Activated naive CD4-positive, alpha-beta T cell treated with anti-CD3 and anti-CD28 coated beads, Interleukin-2, amount 50 U/mL, for 24 hours (primary cell): ENCODE data around the gene CNPY2.
A peak's percentile ranks its signal among the peaks of the same experiment; 100 is the strongest.
"Not testable (repeated sequence)": the region's sequence is repeated elsewhere in the genome, so short reads cannot be mapped to it uniquely, and the experiment has no call there.

Source experiments
- H3K27ac Mint-ChIP-seq: one replicate; pipeline ENCODE4 v1.8.0; 2021; ENCODE audit warnings: mild to moderate bottlenecking, mixed read lengths
- H3K27me3 Mint-ChIP-seq: one replicate; pipeline ENCODE4 v1.8.0; 2021; ENCODE audit warnings: mixed read lengths
- H3K36me3 Mint-ChIP-seq: one replicate; pipeline ENCODE4 v1.8.0; 2021; ENCODE audit warnings: mixed read lengths
- H3K4me1 Mint-ChIP-seq: one replicate; pipeline ENCODE4 v1.8.0; 2021; ENCODE audit warnings: mixed read lengths
- H3K4me3 Mint-ChIP-seq: one replicate; pipeline ENCODE4 v1.8.0; 2021; ENCODE audit warnings: mild to moderate bottlenecking, mixed read lengths
- H3K9me3 Mint-ChIP-seq: one replicate; pipeline ENCODE4 v1.8.0; 2021; ENCODE audit warnings: mixed read lengths

The CNPY2 gene

DNA sequence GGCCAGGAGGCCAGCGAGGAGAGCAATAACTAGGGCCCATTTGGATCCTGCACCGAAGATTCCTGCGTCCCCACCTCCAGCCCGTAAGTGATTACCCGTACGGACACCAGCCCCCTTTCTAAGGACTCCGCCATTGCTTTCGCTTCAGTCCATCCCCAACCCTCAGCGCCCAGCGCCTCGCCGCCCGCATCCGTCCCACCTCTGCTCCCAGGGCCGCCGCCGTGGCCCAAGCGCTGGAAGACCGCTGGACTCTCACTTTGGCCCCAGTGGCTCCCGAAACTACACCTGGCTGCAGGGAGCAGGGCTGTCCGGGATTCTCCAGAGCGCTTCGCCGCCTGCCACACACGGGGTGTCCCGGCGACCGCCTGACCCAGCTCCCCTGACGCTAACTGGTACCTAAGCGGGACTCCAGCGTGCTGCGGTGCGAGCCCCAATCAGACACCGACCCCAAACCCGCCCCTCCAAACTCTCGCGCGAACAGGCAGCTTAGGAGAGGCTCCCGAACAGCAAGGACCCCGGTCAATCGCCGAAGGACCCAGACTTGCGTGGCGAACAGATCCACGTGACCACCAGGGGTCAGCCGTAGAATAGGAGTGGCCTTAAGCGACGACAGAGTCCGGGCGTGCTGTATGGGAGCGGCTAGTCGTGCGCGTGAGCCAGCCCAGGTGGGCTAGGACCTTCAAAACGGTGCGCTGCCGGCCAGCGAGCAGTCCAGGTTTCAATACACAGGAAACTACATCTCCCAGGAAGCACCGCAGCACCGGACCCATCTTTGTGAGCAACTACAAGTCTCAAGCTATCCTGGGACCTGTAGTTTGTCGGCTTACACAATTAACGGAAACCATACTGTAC, at the start of gene CNPY2:
CNPY2 (minus strand) TSS at position 367 of the 852 bp plus-strand sequence. CDS start 771 bp downstream, outside the sequence.
- H3K27me3 Mint-ChIP-seq, result no peaks in the 10 kb centered on the region
- H3K4me1 Mint-ChIP-seq, result peaks cover 12% of the 10 kb centered on the region
- peaks cover 4% of the 10 kb centered on the region for H3K36me3 Mint-ChIP-seq
- peak within 1 kb of the TSS; percentile 97 for H3K27ac Mint-ChIP-seq
- peak within 1 kb of the TSS; percentile 98 for H3K4me3 Mint-ChIP-seq
- no peaks in the 10 kb centered on the region for H3K9me3 Mint-ChIP-seq

DNA sequence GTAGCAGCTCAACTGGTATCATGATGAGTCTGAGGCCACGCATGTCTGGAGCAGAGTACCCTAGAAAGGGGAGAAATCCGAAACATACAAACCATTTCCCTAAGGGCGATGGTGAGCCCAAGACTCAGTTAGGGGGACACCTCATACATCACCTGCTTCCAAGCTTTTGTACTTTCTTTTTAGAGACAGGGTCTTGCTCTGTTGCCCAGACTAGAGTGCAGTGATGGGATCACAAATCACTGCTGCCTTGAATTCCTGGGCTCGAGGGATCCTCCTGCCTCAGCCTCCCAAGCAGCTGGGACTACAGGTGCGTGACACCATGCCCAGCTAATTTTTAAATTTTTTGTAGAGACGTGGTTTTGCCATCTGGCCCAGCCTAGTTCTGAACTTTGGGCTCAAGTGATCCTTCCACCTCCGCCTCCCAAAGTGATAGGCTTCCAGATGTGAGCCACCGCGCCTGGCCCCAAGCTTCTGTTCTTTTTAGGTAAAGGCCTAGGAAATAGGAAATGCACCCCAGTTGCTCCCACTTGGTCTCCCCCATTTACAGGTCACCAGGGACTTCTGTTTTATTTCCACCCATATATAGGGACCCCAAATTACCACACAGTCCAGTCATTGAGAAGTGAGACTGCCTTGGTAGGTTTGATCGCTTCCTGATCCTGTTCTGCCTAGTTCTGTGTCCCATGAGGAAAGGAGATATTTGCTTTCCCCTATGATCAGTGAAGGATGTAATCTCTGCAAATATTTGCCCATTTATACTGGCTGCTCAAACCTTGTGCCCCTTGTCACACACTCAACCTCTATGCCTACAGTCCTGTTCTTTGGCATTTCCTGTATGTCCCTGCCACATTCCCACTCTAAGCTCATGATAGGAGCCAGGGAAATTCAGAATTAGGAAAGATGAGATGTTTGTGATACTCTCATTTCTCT, 46.6 kb upstream of the CNPY2 start, which contains the start of gene APOF:
APOF (minus strand) TSS at position 728 of the 930 bp plus-strand sequence; CDS start at position 616, 112 bp downstream.
- H3K4me3 Mint-ChIP-seq, result peak within 1 kb of the TSS; percentile 94
- H3K27me3 Mint-ChIP-seq, result no peaks in the 10 kb centered on the region
- no peaks in the 10 kb centered on the region for H3K36me3 Mint-ChIP-seq
- H3K4me1 Mint-ChIP-seq, result peaks cover 30% of the 10 kb centered on the region
- no peaks in the 10 kb centered on the region for H3K9me3 Mint-ChIP-seq
- no peak within 1 kb of the TSS for H3K27ac Mint-ChIP-seq

GRCh38 chr12:56361487-56362129, 45.8 kb upstream of the CNPY2 start:
- no peaks in the 10 kb centered on the region for H3K36me3 Mint-ChIP-seq
- H3K27me3 Mint-ChIP-seq, result no peaks in the 10 kb centered on the region
- peak overlapping the region; percentile 94 for H3K4me3 Mint-ChIP-seq
- H3K4me1 Mint-ChIP-seq, result peaks cover 30% of the 10 kb centered on the region
- H3K9me3 Mint-ChIP-seq, result no peaks in the 10 kb centered on the region
- H3K27ac Mint-ChIP-seq, result peak overlapping the region; percentile 98

DNA sequence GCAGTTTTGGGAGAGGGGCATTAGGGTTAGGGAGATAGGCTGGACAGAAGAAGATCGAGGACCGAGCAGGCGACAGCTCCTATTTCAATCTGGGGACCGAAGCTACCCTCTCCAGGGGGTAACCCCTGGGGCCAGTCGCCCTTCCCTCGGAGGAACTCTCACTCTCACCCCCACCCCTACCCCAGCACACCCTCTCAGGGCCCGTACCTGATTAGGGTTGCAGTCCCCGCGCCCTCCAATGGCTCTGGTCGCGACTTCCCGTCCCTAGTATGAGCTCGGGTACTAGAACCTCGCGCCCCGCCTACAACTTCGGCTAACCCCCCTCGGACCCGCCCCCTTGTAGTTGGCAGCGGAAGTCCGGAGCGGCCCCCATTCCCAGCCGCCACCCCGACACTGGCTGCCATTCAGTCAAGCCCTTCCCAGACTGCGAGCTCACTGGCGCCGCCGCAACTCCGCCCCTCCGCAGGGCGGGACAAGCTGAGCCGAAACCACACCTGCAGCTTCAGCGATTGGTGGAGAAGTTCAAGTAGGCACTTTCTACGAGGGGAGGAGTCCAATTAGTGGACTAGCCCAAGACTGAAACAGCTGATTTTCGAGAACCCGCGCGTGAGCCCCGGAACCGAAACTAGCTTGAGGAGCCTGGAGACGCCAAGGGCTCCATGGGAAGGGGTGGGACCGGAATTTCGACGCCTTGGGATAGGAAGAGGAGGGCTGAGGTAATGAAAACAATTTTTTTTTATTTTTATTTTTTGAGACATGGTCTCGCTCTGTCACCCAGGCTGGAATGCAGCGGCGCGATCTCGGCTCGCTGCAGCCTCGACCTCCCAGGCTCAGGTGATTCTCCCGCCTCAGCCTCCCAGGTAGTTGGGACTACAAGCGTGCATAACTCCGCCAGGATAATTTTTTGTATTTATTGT, 44.3 kb upstream of the CNPY2 start, which contains the start of gene STAT2:
STAT2 (minus strand) TSS at position 257 of the 917 bp plus-strand sequence. CDS start 3,536 bp downstream, outside the sequence.
- Mint-ChIP-seq H3K4me3 (peak within 1 kb of the TSS; percentile 94), H3K27ac (peak within 1 kb of the TSS; percentile 98), H3K9me3 (no peaks in the 10 kb centered on the region), H3K36me3 (peaks cover 3% of the 10 kb centered on the region), H3K27me3 (no peaks in the 10 kb centered on the region), H3K4me1 (peaks cover 37% of the 10 kb centered on the region)

GRCh38 chr12:56358836-56359532, 43.2 kb upstream of the CNPY2 start:
- peaks cover 37% of the 10 kb centered on the region for H3K4me1 Mint-ChIP-seq
- H3K27ac Mint-ChIP-seq, result peak overlapping the region; percentile 98
- no peaks in the 10 kb centered on the region for H3K27me3 Mint-ChIP-seq
- H3K4me3 Mint-ChIP-seq, result peak overlapping the region; percentile 94
- H3K9me3 Mint-ChIP-seq, result no peaks in the 10 kb centered on the region
- peaks cover 3% of the 10 kb centered on the region for H3K36me3 Mint-ChIP-seq

GRCh38 chr12:56351325-56351724, 35.5 kb upstream of the CNPY2 start:
- Mint-ChIP-seq H3K27me3 (no peaks in the 10 kb centered on the region), H3K36me3 (peaks cover 11% of the 10 kb centered on the region), H3K4me3 (no peak overlapping the region), H3K4me1 (peaks cover 6% of the 10 kb centered on the region), H3K27ac (no peak overlapping the region), H3K9me3 (no peaks in the 10 kb centered on the region)

GRCh38 chr12:56350662-56351061, 34.9 kb upstream of the CNPY2 start:
- H3K4me1 Mint-ChIP-seq, result no peaks in the 10 kb centered on the region
- H3K9me3 Mint-ChIP-seq, result no peaks in the 10 kb centered on the region
- no peak overlapping the region for H3K4me3 Mint-ChIP-seq
- H3K36me3 Mint-ChIP-seq, result peaks cover 8% of the 10 kb centered on the region
- H3K27me3 Mint-ChIP-seq, result no peaks in the 10 kb centered on the region
- peak overlapping the region; percentile 71 for H3K27ac Mint-ChIP-seq

- no peaks in the 10 kb centered on the region for H3K9me3 Mint-ChIP-seq
- H3K36me3 Mint-ChIP-seq, result peaks cover 10% of the 10 kb centered on the region
- peak overlapping the region; percentile 17 for H3K27ac Mint-ChIP-seq
- no peaks in the 10 kb centered on the region for H3K4me1 Mint-ChIP-seq
- no peaks in the 10 kb centered on the region for H3K27me3 Mint-ChIP-seq
- H3K4me3 Mint-ChIP-seq, result no peak overlapping the region
Observed at GRCh38 chr12:56348776-56349175, 33.0 kb upstream of the CNPY2 start.

GRCh38 chr12:56347255-56347654, 31.5 kb upstream of the CNPY2 start:
- H3K27me3 Mint-ChIP-seq, H3K27ac Mint-ChIP-seq, H3K4me3 Mint-ChIP-seq, H3K9me3 Mint-ChIP-seq, H3K4me1 Mint-ChIP-seq: not testable (repeated sequence)
- peaks cover 14% of the 10 kb centered on the region for H3K36me3 Mint-ChIP-seq

- H3K4me3 Mint-ChIP-seq, result no peak overlapping the region
- no peaks in the 10 kb centered on the region for H3K9me3 Mint-ChIP-seq
- H3K27ac Mint-ChIP-seq, result no peak overlapping the region
- peaks cover 14% of the 10 kb centered on the region for H3K36me3 Mint-ChIP-seq
- no peaks in the 10 kb centered on the region for H3K27me3 Mint-ChIP-seq
- H3K4me1 Mint-ChIP-seq, result peaks cover 1% of the 10 kb centered on the region
Observed at GRCh38 chr12:56346675-56347074, 30.9 kb upstream of the CNPY2 start.

GRCh38 chr12:56342290-56342689, 26.5 kb upstream of the CNPY2 start:
- not testable (repeated sequence) for H3K27me3 Mint-ChIP-seq

DNA sequence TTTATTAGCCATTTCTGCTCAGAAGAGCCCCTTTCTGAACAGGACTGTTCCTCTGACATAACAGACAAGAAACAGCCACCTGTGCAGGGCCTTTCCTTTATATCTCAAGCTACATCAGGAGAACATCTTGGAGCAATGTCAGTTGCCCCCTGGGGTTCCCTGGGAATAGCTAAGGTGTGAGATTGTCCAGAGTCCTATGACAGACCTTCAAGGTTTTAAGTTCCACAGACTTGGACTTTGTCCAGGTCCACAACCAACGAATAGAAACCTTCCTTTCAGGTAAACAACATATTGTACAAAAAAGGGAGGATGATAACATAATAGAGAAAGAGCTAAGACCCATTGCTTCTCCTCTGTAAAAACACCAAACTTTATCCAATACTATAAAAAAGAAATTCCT, 25.8 kb upstream of the CNPY2 start:
- Mint-ChIP-seq H3K27me3 (no peaks in the 10 kb centered on the region), H3K9me3 (no peaks in the 10 kb centered on the region), H3K36me3 (peaks cover 12% of the 10 kb centered on the region), H3K27ac (peak overlapping the region; percentile 92), H3K4me1 (peaks cover 45% of the 10 kb centered on the region), H3K4me3 (no peak overlapping the region)

More at GRCh38 chr12:56342290-56342689, 26.5 kb upstream of the CNPY2 start:
- not testable (repeated sequence) for H3K9me3 Mint-ChIP-seq, H3K4me3 Mint-ChIP-seq, H3K27ac Mint-ChIP-seq
- H3K36me3 Mint-ChIP-seq, result peaks cover 12% of the 10 kb centered on the region
- H3K4me1 Mint-ChIP-seq, result peaks cover 39% of the 10 kb centered on the region

DNA sequence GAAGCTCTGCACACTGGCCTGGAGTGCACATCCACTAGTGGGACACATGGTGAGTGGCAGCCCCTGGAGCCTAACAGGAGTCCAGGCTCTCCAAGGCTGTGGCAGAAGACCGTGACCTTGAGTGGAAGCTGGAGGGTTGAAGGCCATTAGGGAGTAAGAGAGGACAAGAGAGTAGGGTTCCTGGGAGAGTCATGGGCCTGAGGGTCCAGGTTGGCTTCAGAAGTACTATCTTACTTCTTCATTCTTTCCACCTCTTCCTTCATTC, 23.3 kb upstream of the CNPY2 start:
- H3K4me1 Mint-ChIP-seq, result peaks cover 49% of the 10 kb centered on the region
- no peaks in the 10 kb centered on the region for H3K27me3 Mint-ChIP-seq
- peak overlapping the region; percentile 100 for H3K27ac Mint-ChIP-seq
- H3K9me3 Mint-ChIP-seq, result no peaks in the 10 kb centered on the region
- H3K4me3 Mint-ChIP-seq, result peak overlapping the region; percentile 96
- H3K36me3 Mint-ChIP-seq, result peaks cover 12% of the 10 kb centered on the region
